Mesothelial cell of epicardium (in vitro differentiated cells): Measurements from ENCODE around the gene WDR1. TPM values are rescaled to one million over a fixed set of nuclear protein-coding genes. Genes with fewer than 3 reads are reported as not detected.

ENCODE experiments used
- DNase-seq, 2 experiments: peaks; one replicate each; pipeline ENCODE4 v3.0.0; 2021; ENCODE audit warnings: low spot score in 2 of 2; ENCODE audit not compliant: unreplicated experiment in 2 of 2
- H3K27ac Mint-ChIP-seq: 2 replicates; pipeline ENCODE4 v1.8.0; 2021; ENCODE audit warnings: mixed read lengths
- H3K27me3 Mint-ChIP-seq: 2 replicates; pipeline ENCODE4 v1.8.0; 2021; ENCODE audit warnings: low read depth, mixed read lengths
- H3K36me3 Mint-ChIP-seq: 2 replicates; pipeline ENCODE4 v1.8.0; 2021; ENCODE audit warnings: mixed read lengths
- H3K4me1 Mint-ChIP-seq: 2 replicates; pipeline ENCODE4 v1.8.0; 2021; ENCODE audit warnings: mixed read lengths
- H3K4me3 Mint-ChIP-seq: 2 replicates; pipeline ENCODE4 v1.8.0; 2021; ENCODE audit warnings: mild to moderate bottlenecking, moderate library complexity, mixed read lengths
- H3K9me3 Mint-ChIP-seq: 2 replicates; pipeline ENCODE4 v1.8.0; 2021; ENCODE audit warnings: mixed read lengths
- total RNA-seq: library from RNA; stranded (reverse); gene quantifications from 3 replicates; pipeline ENCODE4 v1.2.1, GENCODE V29; 2021
- TF ChIP-seq, protein P1 (sequence below): fragments of 200-600 bp; sonication (generic); IDR thresholded peaks from one replicate; pipeline ENCODE4 v1.5.0; 2021; ENCODE audit warnings: antibody characterized with exemption; ENCODE audit not compliant: unreplicated experiment

Gene WDR1
- total RNA-seq, 1 donor from 2014 or later, result 229 TPM

DNA sequence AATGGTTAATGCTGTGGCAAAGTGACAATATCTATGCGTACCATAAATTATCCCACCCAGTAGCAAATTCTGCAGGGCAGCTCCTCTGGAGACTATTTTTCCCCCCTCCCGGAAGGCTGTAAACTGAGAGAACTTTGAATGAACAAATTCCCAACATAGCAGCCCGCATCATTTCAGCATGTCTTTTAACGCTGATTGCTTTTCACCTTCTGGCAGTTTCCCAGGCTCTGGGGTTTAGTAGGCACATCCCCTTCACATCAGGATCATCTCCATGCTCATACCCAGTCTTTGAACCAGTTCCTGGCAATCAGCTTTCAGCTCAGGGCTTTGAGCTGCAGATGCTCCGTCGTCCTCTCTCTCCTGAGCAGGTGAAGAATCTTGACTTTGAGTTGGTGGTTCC lies 26.6 kb upstream of the WDR1 start:
- TF ChIP-seq, protein P1, sequence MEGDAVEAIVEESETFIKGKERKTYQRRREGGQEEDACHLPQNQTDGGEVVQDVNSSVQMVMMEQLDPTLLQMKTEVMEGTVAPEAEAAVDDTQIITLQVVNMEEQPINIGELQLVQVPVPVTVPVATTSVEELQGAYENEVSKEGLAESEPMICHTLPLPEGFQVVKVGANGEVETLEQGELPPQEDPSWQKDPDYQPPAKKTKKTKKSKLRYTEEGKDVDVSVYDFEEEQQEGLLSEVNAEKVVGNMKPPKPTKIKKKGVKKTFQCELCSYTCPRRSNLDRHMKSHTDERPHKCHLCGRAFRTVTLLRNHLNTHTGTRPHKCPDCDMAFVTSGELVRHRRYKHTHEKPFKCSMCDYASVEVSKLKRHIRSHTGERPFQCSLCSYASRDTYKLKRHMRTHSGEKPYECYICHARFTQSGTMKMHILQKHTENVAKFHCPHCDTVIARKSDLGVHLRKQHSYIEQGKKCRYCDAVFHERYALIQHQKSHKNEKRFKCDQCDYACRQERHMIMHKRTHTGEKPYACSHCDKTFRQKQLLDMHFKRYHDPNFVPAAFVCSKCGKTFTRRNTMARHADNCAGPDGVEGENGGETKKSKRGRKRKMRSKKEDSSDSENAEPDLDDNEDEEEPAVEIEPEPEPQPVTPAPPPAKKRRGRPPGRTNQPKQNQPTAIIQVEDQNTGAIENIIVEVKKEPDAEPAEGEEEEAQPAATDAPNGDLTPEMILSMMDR, result no peak
- no peak overlapping the region for H3K27ac Mint-ChIP-seq
- no peaks in the 10 kb centered on the region for H3K36me3 Mint-ChIP-seq
- DNase-seq, result no peak
- H3K4me3 Mint-ChIP-seq, result no peak overlapping the region
- H3K9me3 Mint-ChIP-seq, result no peaks in the 10 kb centered on the region
- H3K27me3 Mint-ChIP-seq, result peaks cover 56% of the 10 kb centered on the region
- no peaks in the 10 kb centered on the region for H3K4me1 Mint-ChIP-seq

- no peak overlapping the region for H3K4me3 Mint-ChIP-seq
- no peaks in the 10 kb centered on the region for H3K36me3 Mint-ChIP-seq
- TF ChIP-seq, protein P1, result no peak
- peaks cover 65% of the 10 kb centered on the region for H3K27me3 Mint-ChIP-seq
- H3K9me3 Mint-ChIP-seq, result no peaks in the 10 kb centered on the region
- H3K27ac Mint-ChIP-seq, result no peak overlapping the region
- DNase-seq, result no peak
- no peaks in the 10 kb centered on the region for H3K4me1 Mint-ChIP-seq
Measured at GRCh38 chr4:10140866-10141759, 24.5 kb upstream of the WDR1 start.

- Mint-ChIP-seq H3K9me3 (no peaks in the 10 kb centered on the region), H3K4me3 (no peak overlapping the region), H3K36me3 (no peaks in the 10 kb centered on the region), H3K27ac (no peak overlapping the region), H3K27me3 (peaks cover 59% of the 10 kb centered on the region), H3K4me1 (no peaks in the 10 kb centered on the region)
- DNase-seq, result no peak
- TF ChIP-seq, protein P1, result no peak
Measured at GRCh38 chr4:10139518-10139917, 22.9 kb upstream of the WDR1 start.

GRCh38 chr4:10135260-10135659 lies 18.7 kb upstream of the WDR1 start:
- no peak for DNase-seq
- TF ChIP-seq, protein P1, result no peak
- no peaks in the 10 kb centered on the region for H3K36me3 Mint-ChIP-seq
- H3K4me3 Mint-ChIP-seq, result no peak overlapping the region
- H3K9me3 Mint-ChIP-seq, result no peaks in the 10 kb centered on the region
- no peak overlapping the region for H3K27ac Mint-ChIP-seq
- H3K4me1 Mint-ChIP-seq, result no peaks in the 10 kb centered on the region
- peaks cover 45% of the 10 kb centered on the region for H3K27me3 Mint-ChIP-seq

GRCh38 chr4:10134141-10134540 lies 17.5 kb upstream of the WDR1 start:
- no peaks in the 10 kb centered on the region for H3K36me3 Mint-ChIP-seq
- H3K27me3 Mint-ChIP-seq, result peaks cover 52% of the 10 kb centered on the region
- H3K4me1 Mint-ChIP-seq, result no peaks in the 10 kb centered on the region
- TF ChIP-seq, protein P1, result no peak
- no peaks in the 10 kb centered on the region for H3K9me3 Mint-ChIP-seq
- no peak overlapping the region for H3K27ac Mint-ChIP-seq
- no peak overlapping the region for H3K4me3 Mint-ChIP-seq
- no peak for DNase-seq
